Measurements from ENCODE around the gene TRMT1.

TRMT1 gene

GRCh38 chr19:13152974-13153568 lies 36.5 kb upstream of the TRMT1 start:
- peak overlapping the region; percentile 63 for H3K4me3 ChIP-seq (ENCODE audit: control insufficient read depth, low read depth, low read length)
- no peak for DNase-seq (ENCODE audit: low read depth)
- TF ChIP-seq CTCF (IDR thresholded peaks at IDR 0.05; ENCODE audit: control insufficient read depth, insufficient read depth, low read depth, low read length, missing control alignments): no peak

GRCh38 chr19:13152356-13152973 lies 35.9 kb upstream of the TRMT1 start:
- H3K4me3 ChIP-seq (ENCODE audit: control insufficient read depth, low read depth, low read length): peak overlapping the region; percentile 63
- DNase-seq (ENCODE audit: low read depth): no peak
- TF ChIP-seq CTCF (IDR thresholded peaks at IDR 0.05; ENCODE audit: control insufficient read depth, insufficient read depth, low read depth, low read length, missing control alignments): no peak

- H3K4me3 ChIP-seq (ENCODE audit: control insufficient read depth, low read depth, low read length): peak overlapping the region; percentile 71
- DNase-seq (ENCODE audit: low read depth): peak; percentile 75
- no peak for TF ChIP-seq CTCF (IDR thresholded peaks at IDR 0.05; ENCODE audit: control insufficient read depth, insufficient read depth, low read depth, low read length, missing control alignments)
Measured at GRCh38 chr19:13151605-13152355, 35.2 kb upstream of the TRMT1 start.

GRCh38 chr19:13150931-13151604 lies 34.5 kb upstream of the TRMT1 start:
- TF ChIP-seq CTCF (IDR thresholded peaks at IDR 0.05; ENCODE audit: control insufficient read depth, insufficient read depth, low read depth, low read length, missing control alignments): no peak
- peak overlapping the region; percentile 71 for H3K4me3 ChIP-seq (ENCODE audit: control insufficient read depth, low read depth, low read length)
- no peak for DNase-seq (ENCODE audit: low read depth)

- TF ChIP-seq CTCF (IDR thresholded peaks at IDR 0.05; ENCODE audit: control insufficient read depth, insufficient read depth, low read depth, low read length, missing control alignments): peak; percentile 60
- peak within 1 kb of the TSS; percentile 71 for H3K4me3 ChIP-seq (ENCODE audit: control insufficient read depth, low read depth, low read length)
- DNase-seq (ENCODE audit: low read depth): peak; percentile 84
Measured at GRCh38 chr19:13150187-13150930, 33.8 kb upstream of the TRMT1 start, which contains the start of the genes IER2 and STX10. IER2 (plus strand) TSS chr19:13150411; CDS start chr19:13153187, 2,776 bp downstream. STX10 (minus strand) TSS chr19:13150375; CDS start chr19:13150173, 202 bp downstream.
